GDM1 (cell line): ENCODE results near the gene GSPT2.
"Not testable (repeated sequence)": the region's sequence is repeated elsewhere in the genome, so short reads cannot be mapped to it uniquely, and the experiment has no call there.

Experiments used
- DNase-seq: peaks from one replicate; lab custom pipeline; 2025; lab: John Stamatoyannopoulos, UW

Gene GSPT2

DNA sequence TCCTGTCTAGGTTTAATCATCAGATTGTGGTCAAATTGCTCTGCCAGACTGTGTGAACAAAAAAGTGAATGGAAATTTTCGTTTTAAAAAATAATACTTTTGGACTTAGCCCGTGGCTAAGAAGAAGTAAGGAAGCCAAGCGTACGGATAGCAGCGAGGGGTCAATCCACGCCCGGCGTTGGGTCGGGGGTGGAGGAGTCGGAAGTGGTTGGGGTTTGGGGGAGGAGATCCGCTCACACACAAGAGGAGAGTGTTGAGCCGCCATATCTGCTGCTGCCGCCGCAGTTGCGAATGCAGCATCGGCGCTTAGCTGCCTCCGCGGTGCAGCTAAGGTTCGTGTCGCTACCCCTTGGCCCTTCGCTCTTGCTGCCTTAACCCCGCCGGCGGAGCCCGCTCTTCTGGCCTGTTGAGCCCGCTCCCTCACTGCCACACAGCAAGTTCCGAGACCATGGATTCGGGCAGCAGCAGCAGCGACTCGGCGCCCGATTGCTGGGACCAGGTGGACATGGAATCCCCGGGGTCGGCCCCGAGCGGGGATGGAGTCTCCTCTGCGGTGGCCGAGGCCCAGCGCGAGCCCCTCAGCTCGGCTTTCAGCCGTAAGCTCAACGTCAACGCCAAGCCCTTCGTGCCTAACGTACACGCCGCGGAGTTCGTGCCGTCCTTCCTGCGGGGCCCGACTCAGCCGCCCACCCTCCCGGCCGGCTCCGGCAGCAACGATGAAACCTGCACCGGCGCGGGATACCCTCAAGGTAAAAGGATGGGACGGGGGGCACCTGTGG is at the start of gene GSPT2:
GSPT2 (plus strand) TSS at position 264 of the 779 bp plus-strand sequence; CDS start at position 449, 185 bp downstream.
- DNase-seq: no peak

DNA sequence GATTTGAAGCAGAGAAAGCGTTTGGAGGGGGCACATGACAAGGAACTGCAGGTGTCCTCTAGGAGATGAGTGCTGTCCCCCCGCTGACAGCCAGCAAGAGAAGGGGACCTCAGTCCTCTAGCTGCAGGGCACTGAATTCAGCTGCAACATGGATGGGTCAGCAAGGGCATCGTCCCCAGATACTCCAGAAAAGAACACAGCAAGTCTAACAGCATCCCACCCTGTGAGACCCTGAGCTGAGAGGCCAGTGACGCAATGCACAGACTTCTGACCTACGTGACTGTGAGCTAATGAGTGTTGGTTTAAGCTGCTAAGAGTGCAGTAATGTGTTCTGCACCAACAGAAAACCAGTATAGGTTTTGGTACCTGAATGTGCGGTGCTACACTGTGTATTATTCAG is 49.0 kb upstream of the GSPT2 start:
- no peak for DNase-seq

DNA sequence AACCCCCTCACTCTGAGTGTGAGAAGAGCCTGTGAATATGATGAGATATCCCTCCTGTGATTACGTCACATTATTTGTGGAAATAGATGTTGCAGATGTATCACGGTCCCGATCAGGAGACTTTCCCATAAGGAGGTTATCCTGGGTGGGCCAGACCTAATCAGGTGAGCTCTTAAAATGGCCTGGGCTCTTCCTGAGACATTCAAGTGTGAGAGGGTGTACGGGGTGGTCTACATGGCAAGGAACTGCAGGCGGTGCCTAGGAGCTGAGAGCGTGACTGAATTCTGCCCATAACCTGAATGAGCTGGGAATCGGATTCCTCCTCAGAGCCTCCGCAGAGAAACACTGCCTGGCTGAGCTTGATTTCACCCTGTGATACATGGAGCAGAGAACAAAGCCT is 45.8 kb upstream of the GSPT2 start:
- DNase-seq: no peak

DNA sequence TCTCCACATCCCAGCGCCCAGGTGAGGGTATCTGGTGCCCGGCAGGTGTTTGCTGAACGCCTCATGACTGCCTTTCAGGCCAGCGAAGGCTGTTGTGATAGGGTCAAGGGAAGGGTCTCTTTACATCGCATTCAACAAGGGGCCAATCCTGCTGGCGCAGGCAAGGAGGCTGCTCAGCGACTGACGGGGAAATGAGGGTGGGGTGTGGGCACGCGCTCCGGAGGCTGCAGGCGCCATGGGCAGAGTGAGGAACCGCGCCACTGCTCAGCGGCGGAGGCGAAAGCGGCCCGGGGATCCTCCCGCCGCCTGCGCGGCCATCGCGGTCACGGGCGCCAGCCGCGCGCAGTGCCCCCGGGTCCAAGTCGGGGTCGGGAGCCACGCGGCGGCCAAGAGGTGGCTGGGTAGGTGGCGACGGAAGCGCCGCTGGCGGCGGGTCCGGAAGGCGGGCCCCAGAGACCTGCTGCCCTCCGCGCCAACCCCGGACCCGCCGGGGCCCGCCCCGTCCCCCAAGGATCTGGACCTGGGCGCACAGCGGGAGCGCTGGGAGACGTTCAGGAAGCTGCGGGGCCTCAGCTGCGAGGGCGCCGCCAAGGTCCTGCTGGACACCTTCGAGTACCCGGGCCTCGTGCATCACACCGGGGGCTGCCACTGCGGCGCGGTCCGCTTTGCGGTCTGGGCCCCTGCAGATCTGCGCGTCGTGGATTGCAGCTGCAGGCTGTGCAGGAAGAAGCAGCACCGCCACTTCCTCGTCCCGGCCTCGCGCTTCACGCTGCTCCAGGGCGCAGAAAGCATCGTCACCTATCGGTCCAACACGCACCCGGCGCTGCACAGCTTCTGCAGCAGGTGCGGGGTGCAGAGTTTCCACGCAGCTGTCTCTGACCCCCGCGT is 32.7 kb upstream of the GSPT2 start, which contains the start of gene CENPVL1:
CENPVL1 (plus strand) TSS at position 236 of the 888 bp plus-strand sequence; CDS start at position 236, 0 bp downstream.
- DNase-seq: not testable (repeated sequence)

DNA sequence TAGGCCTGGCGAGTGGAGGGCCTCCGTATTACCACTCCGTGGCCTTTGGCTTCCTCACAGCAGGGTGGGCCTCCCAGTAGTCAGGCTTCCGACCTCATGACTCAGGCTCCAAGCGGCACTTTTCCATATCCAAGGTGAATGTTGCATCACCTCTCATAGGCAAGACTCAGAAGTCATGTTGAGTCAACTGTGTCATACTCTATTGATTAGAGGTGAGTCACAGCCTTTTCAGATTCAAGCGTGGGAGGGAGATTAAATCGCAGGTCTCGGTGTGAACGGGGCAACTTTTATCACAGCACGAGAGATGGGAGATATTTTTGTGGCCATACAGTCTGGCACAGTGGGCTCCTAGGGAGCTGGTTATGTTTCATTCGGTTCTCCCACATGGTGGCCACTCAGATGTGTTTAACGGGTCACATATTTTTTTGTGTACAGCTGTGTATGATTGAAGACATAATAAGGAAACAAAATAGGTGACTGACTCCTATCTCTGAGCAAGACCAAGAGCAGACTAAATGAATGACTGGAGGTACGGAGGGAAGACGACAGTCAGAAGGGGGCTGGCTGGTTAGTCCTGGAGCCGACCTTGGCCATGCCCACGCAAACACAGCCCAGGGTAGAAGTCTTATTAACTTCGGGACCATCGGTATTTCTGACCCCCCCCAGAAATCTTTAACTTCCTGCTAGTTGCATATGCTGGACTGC is 30.1 kb upstream of the GSPT2 start:
- not testable (repeated sequence) for DNase-seq

DNA sequence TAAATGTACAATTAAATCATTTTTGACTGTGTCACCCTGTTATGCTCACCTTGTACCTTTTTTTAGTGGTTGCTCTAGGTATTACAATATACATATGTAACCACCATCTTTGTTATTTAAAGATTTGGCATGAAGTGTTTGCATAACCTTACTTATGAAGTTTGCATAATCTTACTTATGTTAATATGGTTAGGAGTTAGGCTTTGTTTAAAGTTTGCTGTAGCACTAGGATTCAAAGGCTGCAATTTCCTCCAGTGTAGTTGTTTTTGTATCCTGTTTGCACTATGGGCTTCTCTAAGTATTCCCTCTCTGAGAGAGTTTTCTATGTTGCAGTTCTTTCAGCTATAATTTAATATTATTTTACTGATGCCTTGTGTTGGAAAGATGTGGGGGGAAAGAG is 15.0 kb upstream of the GSPT2 start:
- DNase-seq: no peak

DNA sequence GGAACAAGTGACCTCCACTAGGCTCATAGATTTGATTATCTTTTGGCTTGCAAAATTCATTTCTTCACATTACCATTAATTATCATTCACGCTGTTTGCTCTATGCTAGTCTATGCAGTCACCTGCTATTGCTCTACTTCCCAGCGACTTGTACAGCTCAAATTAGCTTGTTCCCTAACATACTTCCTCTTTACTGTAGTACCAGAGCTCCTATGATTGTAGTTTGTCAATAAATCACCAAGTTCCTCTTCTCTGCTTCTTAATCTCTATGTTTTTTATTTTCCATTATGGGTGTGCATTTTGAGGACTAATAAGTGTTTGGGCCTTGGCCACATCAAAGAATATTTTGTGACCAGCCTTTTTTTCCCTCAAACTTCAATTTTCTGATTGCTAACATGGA is 6.2 kb upstream of the GSPT2 start:
- DNase-seq: no peak

DNA sequence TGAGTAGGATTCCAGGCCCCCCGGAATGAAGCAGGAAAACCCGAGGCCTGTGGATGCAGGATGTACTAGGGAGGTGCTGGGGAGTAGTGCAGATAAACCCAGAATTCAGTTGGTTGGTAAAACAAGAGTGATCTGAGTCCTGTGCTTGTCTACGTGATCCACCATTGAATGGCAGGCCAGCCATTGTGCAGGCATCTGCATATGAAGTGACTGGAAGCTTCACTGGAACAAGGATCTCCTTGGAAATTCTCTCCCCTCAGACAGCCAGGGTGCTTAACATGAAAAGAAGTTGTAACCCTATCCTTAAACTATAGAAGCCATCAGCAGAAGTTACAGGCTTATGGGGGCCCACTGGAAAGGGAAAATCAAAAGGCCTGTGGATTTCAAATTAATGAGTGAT is 656 bp upstream of the GSPT2 start:
- DNase-seq: no peak

DNA sequence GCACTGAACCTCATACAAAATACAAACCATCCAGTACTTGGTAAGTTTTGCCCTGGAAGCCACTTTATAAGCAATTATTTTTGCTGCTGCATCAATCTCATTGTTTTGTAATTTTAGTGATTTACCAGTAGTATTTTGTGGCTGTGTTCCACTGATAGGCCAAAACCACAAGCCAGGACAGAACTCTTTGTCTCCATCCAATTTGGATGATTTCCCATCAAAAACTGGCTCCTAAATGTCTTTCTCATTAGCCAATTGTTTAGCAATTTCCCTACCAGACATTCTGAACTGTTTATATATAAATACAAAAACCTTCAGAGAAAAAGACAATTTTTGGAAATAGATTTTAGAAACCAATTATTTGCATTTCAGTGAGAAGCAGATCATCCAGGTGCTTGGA is 4.4 kb downstream of the GSPT2 start:
- no peak for DNase-seq

DNA sequence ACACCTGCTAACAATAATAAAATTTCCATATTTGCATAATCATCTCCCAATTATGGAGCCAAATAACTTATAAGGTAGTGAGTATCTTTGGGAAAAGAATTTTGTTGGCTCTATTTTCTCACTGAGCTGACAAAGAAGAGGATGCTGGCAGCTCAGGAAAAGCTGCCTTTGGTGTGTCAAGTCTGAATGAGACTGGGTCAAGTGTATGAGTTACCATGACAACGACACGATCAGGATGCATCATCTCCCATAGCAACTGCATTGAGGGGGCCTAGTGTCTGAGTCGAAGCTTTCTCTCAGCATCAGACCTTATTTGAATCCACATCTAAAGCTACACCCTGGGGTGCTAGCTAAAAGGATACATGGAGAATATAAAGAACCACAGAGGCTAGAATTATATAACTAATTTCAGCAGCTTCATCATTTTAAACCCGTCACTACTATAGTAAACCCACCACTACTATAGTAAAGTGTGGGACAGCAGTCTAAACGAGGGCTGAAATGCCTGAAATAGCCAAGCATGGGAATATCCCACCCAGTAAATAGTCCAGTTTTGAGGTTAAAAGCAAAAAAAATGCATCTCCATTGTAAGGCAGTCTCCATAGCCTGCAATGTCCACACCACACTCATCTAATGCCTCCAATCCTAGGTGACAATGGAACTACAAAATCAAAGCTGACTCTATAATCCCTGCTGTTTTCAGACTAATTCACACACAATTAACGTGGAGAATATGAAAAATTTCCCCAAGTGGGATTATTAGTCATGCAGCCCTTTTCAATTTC is 16.0 kb downstream of the GSPT2 start:
- no peak for DNase-seq

DNA sequence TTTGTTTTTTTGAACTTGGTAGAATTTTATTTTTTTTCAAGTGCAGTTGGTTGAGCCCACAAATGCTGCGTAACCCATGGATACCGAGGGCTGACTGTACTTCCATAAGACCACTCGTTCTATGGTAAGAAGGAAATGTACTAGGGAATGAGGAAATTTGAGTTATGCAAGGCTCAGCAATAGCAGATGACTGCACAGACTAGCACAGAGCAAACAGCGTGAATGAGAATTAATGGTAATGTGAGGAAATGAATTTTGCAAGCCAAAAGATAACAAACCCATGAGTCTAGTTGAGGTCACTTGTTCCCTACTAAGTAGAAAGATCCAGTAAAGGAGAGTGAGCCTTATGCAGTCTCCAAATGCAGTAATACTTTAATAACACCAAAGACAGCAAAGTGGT is 17.4 kb downstream of the GSPT2 start:
- no peak for DNase-seq

DNA sequence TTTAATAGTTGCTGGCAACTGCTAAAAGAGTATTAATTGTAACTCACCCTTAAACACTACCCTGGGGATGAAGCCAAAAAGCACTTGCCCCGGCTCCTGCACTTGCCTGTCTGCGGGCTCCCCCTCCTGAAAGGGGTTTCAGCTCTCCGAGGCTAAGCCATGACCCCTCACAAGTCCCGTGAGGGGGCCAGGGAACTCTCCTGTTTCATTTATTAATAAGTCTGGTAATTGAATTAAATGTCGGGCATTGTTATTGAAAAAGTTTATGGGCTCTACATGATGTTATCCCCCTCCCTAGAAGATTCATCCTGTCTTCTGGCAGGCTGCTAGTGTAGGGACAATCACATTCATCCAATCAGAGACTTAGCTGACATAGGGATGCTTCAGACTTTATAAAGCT is 23.3 kb downstream of the GSPT2 start:
- no peak for DNase-seq

DNA sequence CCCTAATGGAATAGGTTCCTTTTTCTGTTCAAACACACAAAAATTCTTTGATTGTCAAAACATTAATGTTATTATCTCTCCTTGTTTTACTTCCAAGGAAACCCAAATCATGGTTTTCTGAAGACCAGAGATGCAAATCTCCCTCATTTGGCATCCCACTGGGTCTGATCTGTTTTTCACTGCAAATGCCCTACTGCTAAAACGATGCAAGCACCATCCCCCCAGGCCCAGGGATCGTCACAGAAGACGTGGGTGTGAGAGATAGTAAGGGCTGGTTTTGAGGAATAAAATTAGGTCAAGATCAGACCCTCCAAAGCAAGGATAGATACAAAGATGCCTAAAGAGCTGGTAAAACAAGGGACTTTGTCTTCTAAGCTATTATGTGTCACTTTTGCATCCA is 33.6 kb downstream of the GSPT2 start:
- no peak for DNase-seq

DNA sequence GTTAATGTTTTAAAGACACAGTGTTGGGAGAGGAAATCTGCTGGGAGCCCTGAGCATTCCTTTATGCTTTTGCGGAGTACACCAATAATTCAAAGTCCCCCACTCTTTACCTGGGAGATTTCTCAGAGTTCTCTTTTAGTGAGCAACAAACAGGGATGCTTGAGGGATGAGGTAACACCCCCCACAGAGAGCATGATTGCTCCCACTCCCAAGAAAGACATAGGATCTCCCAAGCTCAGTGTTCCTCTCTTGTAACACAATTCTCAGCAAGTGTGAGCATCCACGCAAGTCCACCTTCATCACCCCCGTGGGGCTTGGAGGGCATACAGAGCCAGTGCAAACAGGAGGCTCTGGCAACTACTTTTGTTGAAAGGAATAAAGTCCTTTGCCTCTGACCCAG is 36.1 kb downstream of the GSPT2 start:
- DNase-seq: no peak

DNA sequence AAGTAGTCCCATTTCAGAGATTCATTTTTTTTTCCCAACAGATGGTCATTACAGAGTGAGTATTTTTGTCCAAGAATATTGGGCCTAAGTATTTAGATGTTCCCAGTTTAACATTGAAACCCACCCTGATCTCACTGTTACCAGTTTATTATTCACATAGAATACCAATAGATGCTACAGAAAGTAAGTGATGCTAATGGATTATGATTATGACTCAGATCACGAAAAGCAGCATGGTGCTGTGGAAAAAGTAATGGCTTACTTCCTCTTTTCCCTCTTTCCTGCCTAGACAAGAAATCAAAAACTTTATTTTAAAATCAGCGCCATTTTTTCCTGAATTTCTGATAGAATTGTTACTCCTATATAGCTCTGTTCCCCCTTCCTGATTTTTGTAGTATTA is 51.9 kb downstream of the GSPT2 start:
- DNase-seq: no peak
